ENCODE results near the gene VWC2.

VWC2 gene

GRCh38 chr7:49783446-49783845, 10.0 kb downstream of the VWC2 start:
- DNase-seq (ENCODE audit: low spot score), result peak; percentile 37

GRCh38 chr7:49787980-49788379, 14.5 kb downstream of the VWC2 start:
- no peak for DNase-seq (ENCODE audit: low spot score)

- no peak for DNase-seq (ENCODE audit: low spot score)
Measured at GRCh38 chr7:49788455-49789059, 15.1 kb downstream of the VWC2 start.

- DNase-seq (ENCODE audit: low spot score), result no peak
Measured at GRCh38 chr7:49789736-49790135, 16.3 kb downstream of the VWC2 start.

- DNase-seq (ENCODE audit: low spot score), result no peak
Measured at GRCh38 chr7:49790209-49790608, 16.8 kb downstream of the VWC2 start.

- DNase-seq (ENCODE audit: low spot score), result no peak
Measured at GRCh38 chr7:49791088-49791741, 17.8 kb downstream of the VWC2 start.

GRCh38 chr7:49797987-49798660, 24.7 kb downstream of the VWC2 start:
- DNase-seq (ENCODE audit: low spot score), result no peak

- no peak for DNase-seq (ENCODE audit: low spot score)
Measured at GRCh38 chr7:49800031-49800430, 26.6 kb downstream of the VWC2 start.

GRCh38 chr7:49802600-49802999, 29.2 kb downstream of the VWC2 start:
- no peak for DNase-seq (ENCODE audit: low spot score)

GRCh38 chr7:49803812-49804211, 30.4 kb downstream of the VWC2 start:
- no peak for DNase-seq (ENCODE audit: low spot score)

- no peak for DNase-seq (ENCODE audit: low spot score)
Measured at GRCh38 chr7:49805371-49806007, 32.1 kb downstream of the VWC2 start.

GRCh38 chr7:49812534-49812933, 39.1 kb downstream of the VWC2 start:
- no peak for DNase-seq (ENCODE audit: low spot score)

- no peak for DNase-seq (ENCODE audit: low spot score)
Measured at GRCh38 chr7:49817279-49817678, 43.8 kb downstream of the VWC2 start.

- DNase-seq (ENCODE audit: low spot score), result no peak
Measured at GRCh38 chr7:49821181-49821580, 47.7 kb downstream of the VWC2 start.

GRCh38 chr7:49822856-49823255, 49.4 kb downstream of the VWC2 start:
- DNase-seq (ENCODE audit: low spot score), result no peak

- no peak for DNase-seq (ENCODE audit: low spot score)
Measured at GRCh38 chr7:49823566-49823965, 50.1 kb downstream of the VWC2 start.

GRCh38 chr7:49839863-49840645, 66.6 kb downstream of the VWC2 start:
- no peak for DNase-seq (ENCODE audit: low spot score)

- DNase-seq (ENCODE audit: low spot score), result no peak
Measured at GRCh38 chr7:49840751-49841405, 67.4 kb downstream of the VWC2 start.

GRCh38 chr7:49845626-49846025, 72.2 kb downstream of the VWC2 start:
- DNase-seq (ENCODE audit: low spot score), result no peak

- no peak for DNase-seq (ENCODE audit: low spot score)
Measured at GRCh38 chr7:49848211-49848841, 74.9 kb downstream of the VWC2 start.

- DNase-seq (ENCODE audit: low spot score), result no peak
Measured at GRCh38 chr7:49850921-49851613, 77.6 kb downstream of the VWC2 start.
